GM19324 (cell line): ENCODE measurements around the gene SHE.
"Not testable (repeated sequence)": the region's sequence is repeated elsewhere in the genome, so short reads cannot be mapped to it uniquely, and the experiment has no call there.

Experiments
- ATAC-seq: cut with Tn5 transposase; IDR thresholded peaks from one replicate; pipeline ENCODE4 v1.9.1; 2021; ENCODE audit warnings: mild to moderate bottlenecking, moderate library complexity; ENCODE audit not compliant: unreplicated experiment, low FRiP score

Gene SHE

DNA sequence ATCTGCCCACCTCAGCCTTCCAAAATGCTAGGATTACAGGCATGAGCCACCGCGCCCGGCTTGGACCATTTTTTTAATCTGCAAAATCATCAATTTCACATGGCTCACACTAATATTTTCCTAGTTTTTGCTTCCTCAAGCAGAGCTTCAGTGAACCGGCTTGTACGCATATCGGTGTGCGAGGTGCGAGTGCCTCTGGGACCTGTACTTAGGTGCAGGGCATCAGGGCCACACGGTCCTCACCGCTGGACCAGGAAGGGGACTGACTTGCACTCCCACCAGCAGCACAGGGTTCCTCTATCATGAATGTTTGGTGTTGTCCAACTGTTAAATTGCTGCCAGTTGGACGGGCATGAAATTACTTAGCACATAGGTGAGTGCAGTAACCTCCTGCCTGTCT, 15.4 kb upstream of the SHE start:
- ATAC-seq, result no peak

DNA sequence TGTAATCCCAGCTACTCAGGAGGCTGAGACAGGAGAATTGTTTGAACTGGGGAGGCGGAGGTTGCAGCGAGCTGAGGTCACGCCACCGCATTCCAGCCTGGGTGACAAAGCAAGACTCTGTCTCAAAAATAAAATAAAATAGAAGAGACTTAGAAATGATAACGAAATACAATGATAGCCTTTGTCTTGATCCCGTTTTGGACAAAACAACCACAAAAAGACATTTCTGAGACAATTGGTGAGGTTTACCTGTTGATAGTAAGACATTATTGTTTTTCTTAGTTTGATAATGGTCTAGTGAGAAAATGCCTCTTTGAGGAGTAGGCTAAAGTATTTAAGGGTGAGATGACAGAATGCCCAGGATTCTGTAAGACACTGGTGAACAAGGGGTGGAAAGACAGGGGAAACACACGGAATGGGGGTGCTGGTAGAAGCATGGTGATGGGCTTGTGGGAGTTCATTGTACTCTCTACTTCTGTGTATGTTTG, 11.9 kb upstream of the SHE start:
- ATAC-seq, result no peak

- ATAC-seq, result no peak
Observed at GRCh38 chr1:154512760-154513159, 10.5 kb upstream of the SHE start.

DNA sequence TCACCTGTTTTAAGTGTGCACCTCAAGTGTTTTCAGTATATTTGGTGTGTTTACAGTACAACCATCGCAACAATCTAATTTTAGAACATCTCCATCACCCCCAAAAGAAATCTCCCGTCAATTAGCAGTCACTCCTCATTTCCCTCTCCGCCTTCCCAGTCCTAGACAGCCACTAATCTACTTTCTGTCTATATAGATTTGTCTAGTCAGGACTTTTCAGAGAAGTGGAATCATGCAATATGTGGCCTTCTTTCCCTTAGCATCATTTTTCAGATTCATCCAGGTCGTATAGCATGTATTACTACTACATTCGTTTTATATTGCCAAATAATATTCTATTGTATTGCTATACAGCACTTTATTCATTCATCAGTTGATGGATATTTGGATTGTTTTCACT, 1.7 kb upstream of the SHE start:
- no peak for ATAC-seq

GRCh38 chr1:154502744-154503115, 518 bp upstream of the SHE start:
- ATAC-seq, result no peak

GRCh38 chr1:154501423-154502065, 668 bp downstream of the SHE start:
- ATAC-seq, result no peak

DNA sequence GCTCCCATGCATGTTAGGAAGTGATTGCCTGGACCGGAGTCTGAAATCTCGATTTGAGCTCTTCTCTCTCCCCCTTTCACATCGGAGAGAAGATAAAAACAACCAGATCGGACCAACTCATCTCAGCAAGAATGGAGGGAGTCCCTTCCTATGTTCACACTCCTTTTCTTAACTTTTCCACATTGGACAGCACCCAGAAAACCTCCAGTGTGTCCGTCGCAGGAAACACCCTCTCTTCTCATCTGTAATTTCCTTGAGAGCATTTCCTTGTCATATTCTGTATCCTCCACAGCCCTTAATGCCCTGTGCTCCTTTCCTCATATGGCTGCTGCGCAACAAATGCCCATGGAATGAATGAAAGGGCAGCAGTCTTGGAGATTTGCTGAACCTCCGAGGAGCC, 1.7 kb downstream of the SHE start:
- ATAC-seq, result no peak

- no peak for ATAC-seq
Observed at GRCh38 chr1:154499446-154499845, 2.8 kb downstream of the SHE start.

- no peak for ATAC-seq
Observed at GRCh38 chr1:154497026-154497806, 5.0 kb downstream of the SHE start.

- no peak for ATAC-seq
Observed at GRCh38 chr1:154496383-154496782, 5.8 kb downstream of the SHE start.

DNA sequence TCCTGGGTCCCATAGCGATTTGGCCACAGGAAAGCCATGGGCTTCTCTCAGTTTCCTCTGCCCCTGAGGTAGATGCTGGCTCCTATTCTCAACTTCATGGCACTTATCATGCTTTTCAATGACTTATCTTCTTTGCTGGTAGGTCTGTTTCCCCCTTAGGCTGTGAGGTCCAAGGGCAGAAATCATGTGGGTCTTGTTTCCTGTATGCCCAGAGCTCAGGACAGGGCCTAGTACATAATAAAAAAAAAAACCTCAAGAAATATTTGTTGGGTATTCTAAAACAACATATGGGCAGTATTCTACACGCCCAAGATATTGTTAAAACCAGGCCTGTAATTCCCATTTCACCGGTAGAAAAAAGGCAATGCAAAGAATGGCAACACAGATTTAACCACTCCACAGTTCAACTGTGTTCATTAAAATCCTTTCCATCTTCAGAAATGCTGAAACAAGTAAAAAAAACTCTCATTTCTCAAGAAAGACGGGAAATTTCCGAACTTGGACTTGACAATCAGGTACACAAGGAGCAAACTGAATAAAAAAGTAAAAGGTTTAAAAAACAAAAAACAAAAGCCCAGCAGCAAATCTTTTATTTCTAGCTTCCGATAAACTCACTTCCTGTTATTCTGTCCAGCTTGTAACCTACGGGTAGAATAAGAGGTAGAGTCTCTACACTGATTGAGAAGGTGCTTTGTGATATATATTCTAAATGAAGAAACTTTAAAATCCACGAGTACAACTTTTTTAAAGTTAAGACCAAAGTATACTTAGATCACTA, 6.5 kb downstream of the SHE start:
- ATAC-seq, result no peak

GRCh38 chr1:154493276-154493675, 8.9 kb downstream of the SHE start:
- no peak for ATAC-seq

GRCh38 chr1:154492115-154492514, 10.1 kb downstream of the SHE start:
- ATAC-seq, result no peak

DNA sequence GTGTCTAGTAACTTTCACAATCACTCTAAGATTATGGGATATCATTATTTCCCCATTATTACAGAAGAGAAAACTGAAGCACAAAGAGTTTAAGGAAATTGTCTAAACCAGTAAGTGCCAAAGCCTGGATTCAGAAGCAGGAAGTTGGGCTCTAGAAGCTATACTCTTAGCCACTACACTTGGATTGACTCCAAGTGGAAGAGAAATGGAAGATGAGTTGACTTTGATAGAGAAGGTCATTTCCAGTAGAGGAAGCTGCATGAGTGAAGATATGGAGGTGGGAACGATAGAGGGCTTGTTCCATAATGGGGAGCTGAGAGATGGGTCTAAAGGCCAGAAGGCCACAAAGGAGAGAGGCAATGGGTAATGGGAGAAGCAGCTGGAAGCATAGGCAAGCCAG, 11.9 kb downstream of the SHE start:
- no peak for ATAC-seq

GRCh38 chr1:154489695-154490274, 12.4 kb downstream of the SHE start:
- no peak for ATAC-seq

- ATAC-seq, result no peak
Observed at GRCh38 chr1:154488922-154489321, 13.3 kb downstream of the SHE start.

GRCh38 chr1:154486756-154487155, 15.5 kb downstream of the SHE start:
- not testable (repeated sequence) for ATAC-seq

DNA sequence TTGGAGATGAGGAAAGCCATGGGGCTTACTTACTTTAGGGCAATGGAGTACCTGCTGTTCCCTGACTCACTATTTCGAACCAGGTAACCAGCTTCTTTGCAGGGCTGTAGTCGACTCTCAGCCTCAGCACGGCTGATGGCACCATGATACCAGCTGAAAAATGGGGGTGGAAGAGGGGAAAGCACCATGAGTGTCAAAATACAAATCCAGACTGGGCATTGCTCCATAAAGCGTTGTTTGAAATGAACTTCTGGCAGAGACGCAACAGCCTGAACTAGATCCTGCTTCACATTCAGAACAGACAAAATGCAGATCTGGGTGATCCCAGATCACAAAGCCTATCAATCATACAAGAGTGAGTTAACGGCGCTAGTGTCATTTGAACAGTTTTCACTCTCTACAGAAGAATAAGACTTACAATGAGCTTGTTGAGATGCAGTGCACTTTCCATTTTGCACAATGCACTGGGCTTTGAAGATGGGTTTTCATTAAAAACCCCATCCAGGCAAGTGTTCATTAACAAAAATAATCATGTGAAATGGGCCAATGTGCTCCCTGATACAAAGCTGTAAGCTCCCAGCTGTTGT, 16.2 kb downstream of the SHE start:
- ATAC-seq, result no peak

GRCh38 chr1:154485106-154485505, 17.1 kb downstream of the SHE start:
- ATAC-seq, result no peak

- no peak for ATAC-seq
Observed at GRCh38 chr1:154483941-154484803, 18.0 kb downstream of the SHE start.
